ENCODE data around the gene FCSK.

GRCh38 chr16:70484867-70485266, 30.5 kb downstream of the FCSK start:
- no peak for TF ChIP-seq CEBPB (IDR thresholded peaks at IDR 0.05)
- no peak for TF ChIP-seq FOXM1 (IDR thresholded peaks at IDR 0.05; ENCODE audit: borderline replicate concordance, low read depth)
- TF ChIP-seq EP300 (IDR thresholded peaks at IDR 0.05; ENCODE audit: borderline replicate concordance) = no peak
- TF ChIP-seq NFIC (IDR thresholded peaks at IDR 0.05) = no peak
- no peak for TF ChIP-seq TCF12 (IDR thresholded peaks at IDR 0.05; ENCODE audit: low read depth)
- TF ChIP-seq MAX (IDR thresholded peaks at IDR 0.05) = no peak
- no peak for TF ChIP-seq RAD21 (IDR thresholded peaks at IDR 0.05; ENCODE audit: low read depth)
- no peak for TF ChIP-seq TAF1 (IDR thresholded peaks at IDR 0.05; ENCODE audit: low read depth)
- no peak for TF ChIP-seq CREB1 (IDR thresholded peaks at IDR 0.05; ENCODE audit: low read depth)
